GM12878 (cell line): ENCODE data around the gene LBH. TPM values are rescaled to one million over a fixed set of nuclear protein-coding genes. Genes with fewer than 3 reads are reported as not detected.

Source experiments
- ATAC-seq: fragments of 200-7000 bp; cut with Tn5 transposase; 3 replicates; pipeline ENCODE4 v1.9.1; 2020; ENCODE audit warnings: mild to moderate bottlenecking, moderate library complexity
- BruUV-seq: library from RNA; stranded (reverse); fragments of 400-500 nt; replicated peaks from 2 replicates; lab custom pipeline; 2021; lab: Mats Ljungman, UMichigan
- CTCF ChIA-PET: fragments of 300-600 bp; sonication (Branson Sonifier 250); formaldehyde crosslinking; extraction: SDS; loops from one replicate; lab custom pipeline; 2021; ENCODE audit warnings: inconsistent platforms; lab: Yijun Ruan, JAX
- POLR2A ChIA-PET: fragments of 350-600 bp; formaldehyde crosslinking; extraction: SDS; loops from one replicate; lab custom pipeline; 2021; ENCODE audit warnings: inconsistent platforms; lab: Charles Lee
- RAD21 ChIA-PET: fragments of 300-600 bp; sonication (Branson Sonifier 250); formaldehyde crosslinking; loops from one replicate; lab custom pipeline; 2023; ENCODE audit warnings: antibody characterized with exemption; ENCODE audit not compliant: unreplicated experiment; lab: Charles Lee
- SMC1A ChIA-PET: fragments of 300-600 bp; sonication (Branson Sonifier 250); formaldehyde crosslinking; loops from one replicate; lab custom pipeline; 2023; ENCODE audit not compliant: unreplicated experiment, uncharacterized antibody; lab: Charles Lee
- DNase-seq: peaks from one replicate; pipeline ENCODE4 v3.0.0-alpha.2; 2011; ENCODE audit warnings: low read depth, low spot score
- FAIRE-seq: peaks from 3 replicates; lab custom pipeline; 2011; peaks lifted over from hg19 to GRCh38; lab: Jason Lieb, UNC
- H2AFZ ChIP-seq: 2 replicates; pipeline ENCODE4 v1.6.0; 2011; ENCODE audit warnings: low read depth, low read length, control low read depth; ENCODE audit not compliant: control insufficient read depth
- H3K27ac ChIP-seq: 2 replicates; pipeline ENCODE4 v1.5.1; 2011; ENCODE audit warnings: control low read depth; ENCODE audit not compliant: control insufficient read depth, insufficient read depth
- H3K27me3 ChIP-seq, 2 experiments: replicated peaks in 1 of 2; 2 replicates each; pipeline versions ENCODE4 v1.6.0 to v1.6.1; 2011; ENCODE audit warnings: low read length in 1 of 2; ENCODE audit not compliant: control insufficient read depth in 2 of 2, insufficient read depth in 2 of 2
- H3K36me3 ChIP-seq, 2 experiments: 2 replicates each; pipeline ENCODE4 v1.5.1; 2011; ENCODE audit warnings: low read length in 1 of 2; ENCODE audit not compliant: control insufficient read depth in 2 of 2, insufficient read depth in 2 of 2
- H3K4me1 ChIP-seq: 2 replicates; pipeline ENCODE4 v1.6.1; 2011; ENCODE audit warnings: mild to moderate bottlenecking, low read length, moderate library complexity, mixed read lengths; ENCODE audit not compliant: control insufficient read depth, insufficient read depth
- H3K4me2 ChIP-seq: 2 replicates; pipeline ENCODE4 v1.6.0; 2011; ENCODE audit warnings: control low read depth; ENCODE audit not compliant: control insufficient read depth, insufficient read depth
- H3K4me3 ChIP-seq: fragments of 200-600 bp; sonication (generic); 2 replicates; pipeline ENCODE4 v1.5.1; 2016
- H3K79me2 ChIP-seq: 2 replicates; pipeline ENCODE4 v1.6.0; 2011; ENCODE audit warnings: low read length; ENCODE audit not compliant: control insufficient read depth, insufficient read depth
- H3K9ac ChIP-seq: 2 replicates; pipeline ENCODE4 v1.8.0; 2011; ENCODE audit warnings: low read length, control low read depth, mixed read lengths; ENCODE audit not compliant: control insufficient read depth, insufficient read depth
- H3K9me3 ChIP-seq: replicated peaks from 3 replicates; pipeline ENCODE4 v1.5.1; 2011; ENCODE audit warnings: mild to moderate bottlenecking, low read length; ENCODE audit not compliant: control insufficient read depth, insufficient read depth
- H4K20me1 ChIP-seq: 2 replicates; pipeline ENCODE4 v1.6.0; 2011; ENCODE audit not compliant: control insufficient read depth, insufficient read depth
- ATF7 ChIP-seq: fragments of 450-650 bp; IDR thresholded peaks from 2 replicates; pipeline ENCODE4 v1.6.1; 2016; ENCODE audit warnings: low read depth, mild to moderate bottlenecking
- BMI1 ChIP-seq: fragments of 450-650 bp; IDR thresholded peaks from 2 replicates; pipeline ENCODE4 v1.6.1; 2016; ENCODE audit warnings: mild to moderate bottlenecking, moderate library complexity, borderline replicate concordance
- ETV6 ChIP-seq, 2 experiments: fragments of 450-650 bp in 1 of 2; IDR thresholded peaks in 1 of 2; conservative IDR thresholded peaks in 1 of 2; 2 replicates each; pipeline ENCODE4 v1.6.1; 2014; ENCODE audit warnings: antibody characterized with exemption in 1 of 2, borderline replicate concordance in 1 of 2, low read depth in 1 of 2, mild to moderate bottlenecking in 1 of 2, moderate library complexity in 1 of 2
- MEF2B ChIP-seq: fragments of 450-650 bp; IDR thresholded peaks from 2 replicates; pipeline ENCODE4 v1.6.1; 2018; ENCODE audit warnings: mild to moderate bottlenecking, moderate library complexity; ENCODE audit not compliant: partially characterized antibody, poor library complexity, severe bottlenecking
- NFXL1 ChIP-seq: fragments of 450-650 bp; IDR thresholded peaks from 2 replicates; pipeline ENCODE4 v1.6.1; 2017; ENCODE audit warnings: antibody characterized with exemption, mild to moderate bottlenecking, borderline replicate concordance
- SMAD5 ChIP-seq: IDR thresholded peaks from 2 replicates; pipeline ENCODE4 v1.6.1; 2016; ENCODE audit warnings: antibody characterized with exemption, low read depth
- SPI1 ChIP-seq: IDR thresholded peaks from 2 replicates; pipeline ENCODE4 v1.6.1; 2011; ENCODE audit warnings: low read depth, mild to moderate bottlenecking, low read length, moderate library complexity, borderline replicate concordance; ENCODE audit not compliant: insufficient read depth
- STAT1 ChIP-seq: fragments of 450-650 bp; conservative IDR thresholded peaks from 2 replicates; pipeline ENCODE4 v1.6.1; 2014; ENCODE audit warnings: antibody characterized with exemption, mild to moderate bottlenecking
- STAT3 ChIP-seq: IDR thresholded peaks from 2 replicates; pipeline ENCODE4 v1.6.1; 2011; ENCODE audit warnings: low read depth, low read length, improper control_type of control experiment
- YY1 ChIP-seq: IDR thresholded peaks from 2 replicates; pipeline ENCODE4 v1.6.1; 2011; ENCODE audit warnings: low read depth, mild to moderate bottlenecking, low read length
- ZNF384 ChIP-seq: IDR thresholded peaks from 2 replicates; pipeline ENCODE4 v1.6.1; 2012; ENCODE audit warnings: low read depth, mild to moderate bottlenecking, low read length, improper control_type of control experiment, borderline replicate concordance
- WGBS: methylation state at CpG from one replicate; pipeline ENCODE4 v1.1.6; 2016; ENCODE audit warnings: low lambda C conversion rate; ENCODE audit not compliant: insufficient replicate concordance, insufficient coverage; ENCODE audit errors: missing lambda C conversion rate; 5-methylcytosine and 5-hydroxymethylcytosine counted together
- in situ Hi-C: fragments of 300-500 bp; cut with MboI; formaldehyde crosslinking; loops from 9 replicates; pipeline ENCODE4 v1.14.3; 2018; ENCODE audit warnings: mixed read lengths
- intact Hi-C: fragments of 100-400 bp; cut with micrococcal nuclease; formaldehyde crosslinking; loops from one replicate; pipeline ENCODE4 v1.14.2; 2022; ENCODE audit not compliant: unreplicated experiment
- polyA plus RNA-seq, 11 experiments: library from polyadenylated mRNA; depleted of rRNA in 4 of 11; unstranded in 6 of 11; stranded (reverse) in 5 of 11; fragments of >200 nt; fragmentation: Nextera tagmentation in 4 of 11; fragmentation: Illumina TruSeq in 1 of 11; extraction: Ambion mirVana in 4 of 11; extraction: Trizol in 1 of 11; gene quantifications; 1 replicate in 1 of 11; 2 replicates in 10 of 11; pipeline versions ENCODE4 v1.2.1 to v1.2.3, GENCODE V29; 2011 to 2016; ENCODE audit warnings: inconsistent platforms in 2 of 11, missing spikeins in 2 of 11, low read depth in 1 of 11
- total RNA-seq, 4 experiments: library from RNA; depleted of rRNA in 3 of 4; stranded (reverse); fragments of >200 nt in 3 of 4; fragmentation: Illumina TruSeq in 1 of 4; extraction: Trizol in 1 of 4; gene quantifications; 2 replicates each; pipeline versions ENCODE4 v1.2.1 to v1.2.3, GENCODE V29; 2013 to 2021
- TF ChIP-seq, protein P1 (sequence below): fragments of 450-650 bp; formaldehyde crosslinking; IDR thresholded peaks from 2 replicates; pipeline ENCODE4 v1.4.0; 2022; ENCODE audit warnings: mild to moderate bottlenecking, moderate library complexity
- TF ChIP-seq, protein P2 (sequence below): IDR thresholded peaks from 2 replicates; pipeline ENCODE4 v1.6.1; 2012; ENCODE audit warnings: low read length, inconsistent platforms
- TF ChIP-seq, protein P3 (sequence below): fragments of 450-650 bp; IDR thresholded peaks from 2 replicates; pipeline ENCODE4 v1.6.1; 2016; ENCODE audit warnings: mild to moderate bottlenecking

LBH gene
- total and polyA plus RNA-seq, 10 of the 15 experiments (the other 5 are each of a cell fraction or from before 2014, with no cell fraction given): 9.3 to 133 (median 34.1) TPM

DNA sequence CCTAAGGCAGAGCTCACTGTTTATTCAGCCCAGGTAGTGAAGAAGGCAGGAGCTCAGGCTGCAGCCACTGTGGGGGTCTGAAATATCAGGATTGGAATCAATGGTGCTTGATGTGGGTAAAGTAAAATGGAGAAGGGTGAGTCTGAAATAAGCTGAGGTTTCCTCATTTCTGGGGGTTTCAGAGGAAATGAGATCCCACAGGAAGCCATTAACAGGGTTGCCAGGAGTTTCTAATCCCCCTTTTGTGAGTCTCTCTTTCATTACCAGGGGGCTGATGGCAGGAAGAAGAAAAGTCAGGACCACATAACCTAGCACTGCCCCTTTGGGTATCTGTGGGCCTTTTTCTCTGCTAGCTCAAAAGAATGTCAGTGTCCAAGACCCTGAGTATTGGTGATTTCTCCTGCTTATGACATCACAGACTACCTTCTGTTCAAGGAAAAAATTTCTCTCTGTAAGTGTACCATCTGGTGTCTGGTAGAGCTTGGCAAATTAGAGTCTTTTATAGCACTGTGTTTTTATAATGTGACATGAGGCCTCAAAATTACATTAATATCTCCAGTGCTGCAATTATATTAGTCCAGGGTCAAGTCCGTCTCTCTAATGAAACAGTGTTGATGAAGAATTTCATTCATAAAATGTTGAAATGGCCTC lies 56.0 kb downstream of the LBH start (continued):
- 0 out of 2 replicates have a peak, but pooled peaks have one; percentile 47 for TF ChIP-seq YY1
- TF ChIP-seq, protein P1, sequence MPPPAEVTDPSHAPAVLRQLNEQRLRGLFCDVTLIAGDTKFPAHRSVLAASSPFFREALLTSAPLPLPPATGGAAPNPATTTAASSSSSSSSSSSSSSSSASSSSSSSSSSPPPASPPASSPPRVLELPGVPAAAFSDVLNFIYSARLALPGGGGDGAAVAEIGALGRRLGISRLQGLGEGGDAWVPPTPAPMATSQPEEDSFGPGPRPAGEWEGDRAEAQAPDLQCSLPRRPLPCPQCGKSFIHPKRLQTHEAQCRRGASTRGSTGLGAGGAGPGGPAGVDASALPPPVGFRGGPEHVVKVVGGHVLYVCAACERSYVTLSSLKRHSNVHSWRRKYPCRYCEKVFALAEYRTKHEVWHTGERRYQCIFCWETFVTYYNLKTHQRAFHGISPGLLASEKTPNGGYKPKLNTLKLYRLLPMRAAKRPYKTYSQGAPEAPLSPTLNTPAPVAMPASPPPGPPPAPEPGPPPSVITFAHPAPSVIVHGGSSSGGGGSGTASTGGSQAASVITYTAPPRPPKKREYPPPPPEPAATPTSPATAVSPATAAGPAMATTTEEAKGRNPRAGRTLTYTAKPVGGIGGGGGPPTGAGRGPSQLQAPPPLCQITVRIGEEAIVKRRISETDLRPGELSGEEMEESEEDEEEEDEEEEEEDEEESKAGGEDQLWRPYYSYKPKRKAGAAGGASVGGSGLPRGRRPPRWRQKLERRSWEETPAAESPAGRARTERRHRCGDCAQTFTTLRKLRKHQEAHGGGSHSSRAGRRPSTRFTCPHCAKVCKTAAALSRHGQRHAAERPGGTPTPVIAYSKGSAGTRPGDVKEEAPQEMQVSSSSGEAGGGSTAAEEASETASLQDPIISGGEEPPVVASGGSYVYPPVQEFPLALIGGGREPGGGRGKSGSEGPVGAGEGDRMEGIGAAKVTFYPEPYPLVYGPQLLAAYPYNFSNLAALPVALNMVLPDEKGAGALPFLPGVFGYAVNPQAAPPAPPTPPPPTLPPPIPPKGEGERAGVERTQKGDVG: no peak
- peak in 1 of 2 experiments; percentile 75; a peak in 2 of 4 replicates for TF ChIP-seq ETV6 (conservative IDR thresholded peaks at IDR 0.05 in 1 of 2, IDR thresholded peaks at IDR 0.05 in 1 of 2; ENCODE audit: borderline replicate concordance in 1 of 2, low read depth in 1 of 2)
- TF ChIP-seq, all 136 proteins: peak for 14

- DNase-seq (peak; percentile 55), FAIRE-seq (peak; percentile 87), ATAC-seq (peak; percentile 89)
- H2AFZ ChIP-seq: peak overlapping the region; percentile 43
- peak overlapping the region; percentile 85 for H3K27ac ChIP-seq
- ChIA-PET SMC1A (interaction anchor here (0.6 to 5.0 kb wide), 45 partner anchors 10 to 423 kb away, joined by 3 to 96 read pairs (median 6); partner anchors contain the start of genes LBH and LCLAT1), CTCF (interaction anchor here (0.6 to 5.0 kb wide), 28 partner anchors 8 to 423 kb away, joined by 3 to 56 read pairs (median 4); partner anchors contain the start of gene LBH), RAD21 (interaction anchor here (0.6 to 5.6 kb wide), 38 partner anchors 13 to 424 kb away, joined by 3 to 108 read pairs (median 4); partner anchors contain the start of genes LBH, LCLAT1 and YPEL5), POLR2A (interaction anchor here (0.6 to 3.8 kb wide), 16 partner anchors 10 to 419 kb away, joined by 3 to 29 read pairs (median 4); partner anchors contain the start of genes LBH and YPEL5)
- BruUV-seq: no TSS peak
- H3K9ac ChIP-seq: no peak overlapping the region
- H3K79me2 ChIP-seq: no peaks in the 10 kb centered on the region
- in situ Hi-C loops (no loop called here), intact Hi-C loops (loop anchor here (1.0 to 2.0 kb wide), 2 partner anchors 49 to 53 kb away; no protein-coding TSS in a partner anchor)
- peaks cover 26% of the 10 kb centered on the region for H3K4me1 ChIP-seq
- peak overlapping the region; percentile 26 for H3K4me2 ChIP-seq
- H3K36me3 ChIP-seq: no peaks in the 10 kb centered on the region
- WGBS: 0% methylated on average over 4 of the region's 4 CpGs
- no peaks in the 10 kb centered on the region for H3K27me3 ChIP-seq
- H3K4me3 ChIP-seq: peak overlapping the region; percentile 40; the same call in 1 of the 2 replicates
- H4K20me1 ChIP-seq: no peaks in the 10 kb centered on the region
- H3K9me3 ChIP-seq: no peaks in the 10 kb centered on the region
- TF ChIP-seq MEF2B: peak; percentile 60
- TF ChIP-seq SPI1: peak; percentile 92
- peak; percentile 90 for TF ChIP-seq ZNF384
- TF ChIP-seq SMAD5: no peak
- no peak for TF ChIP-seq STAT1
- no peak for TF ChIP-seq STAT3
- TF ChIP-seq, protein P2, sequence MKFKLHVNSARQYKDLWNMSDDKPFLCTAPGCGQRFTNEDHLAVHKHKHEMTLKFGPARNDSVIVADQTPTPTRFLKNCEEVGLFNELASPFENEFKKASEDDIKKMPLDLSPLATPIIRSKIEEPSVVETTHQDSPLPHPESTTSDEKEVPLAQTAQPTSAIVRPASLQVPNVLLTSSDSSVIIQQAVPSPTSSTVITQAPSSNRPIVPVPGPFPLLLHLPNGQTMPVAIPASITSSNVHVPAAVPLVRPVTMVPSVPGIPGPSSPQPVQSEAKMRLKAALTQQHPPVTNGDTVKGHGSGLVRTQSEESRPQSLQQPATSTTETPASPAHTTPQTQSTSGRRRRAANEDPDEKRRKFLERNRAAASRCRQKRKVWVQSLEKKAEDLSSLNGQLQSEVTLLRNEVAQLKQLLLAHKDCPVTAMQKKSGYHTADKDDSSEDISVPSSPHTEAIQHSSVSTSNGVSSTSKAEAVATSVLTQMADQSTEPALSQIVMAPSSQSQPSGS: peak; percentile 37; the same call in 1 of the 2 replicates
- peak; percentile 64 for TF ChIP-seq ATF7
- TF ChIP-seq, protein P3, sequence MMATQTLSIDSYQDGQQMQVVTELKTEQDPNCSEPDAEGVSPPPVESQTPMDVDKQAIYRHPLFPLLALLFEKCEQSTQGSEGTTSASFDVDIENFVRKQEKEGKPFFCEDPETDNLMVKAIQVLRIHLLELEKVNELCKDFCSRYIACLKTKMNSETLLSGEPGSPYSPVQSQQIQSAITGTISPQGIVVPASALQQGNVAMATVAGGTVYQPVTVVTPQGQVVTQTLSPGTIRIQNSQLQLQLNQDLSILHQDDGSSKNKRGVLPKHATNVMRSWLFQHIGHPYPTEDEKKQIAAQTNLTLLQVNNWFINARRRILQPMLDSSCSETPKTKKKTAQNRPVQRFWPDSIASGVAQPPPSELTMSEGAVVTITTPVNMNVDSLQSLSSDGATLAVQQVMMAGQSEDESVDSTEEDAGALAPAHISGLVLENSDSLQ: peak; percentile 40
- TF ChIP-seq BMI1: peak; percentile 74
- TF ChIP-seq NFXL1: no peak
Observed at GRCh38 chr2:30287857-30288513, 56.7 kb downstream of the LBH start.
